ENCODE results near the gene KRTAP5-1. TPM values are rescaled to one million over a fixed set of nuclear protein-coding genes. Genes with fewer than 3 reads are reported as not detected.

The KRTAP5-1 gene
- total and polyA plus RNA-seq, 10 of the 15 experiments (the other 5 are each of a cell fraction or from before 2014, with no cell fraction given) = not detected

DNA sequence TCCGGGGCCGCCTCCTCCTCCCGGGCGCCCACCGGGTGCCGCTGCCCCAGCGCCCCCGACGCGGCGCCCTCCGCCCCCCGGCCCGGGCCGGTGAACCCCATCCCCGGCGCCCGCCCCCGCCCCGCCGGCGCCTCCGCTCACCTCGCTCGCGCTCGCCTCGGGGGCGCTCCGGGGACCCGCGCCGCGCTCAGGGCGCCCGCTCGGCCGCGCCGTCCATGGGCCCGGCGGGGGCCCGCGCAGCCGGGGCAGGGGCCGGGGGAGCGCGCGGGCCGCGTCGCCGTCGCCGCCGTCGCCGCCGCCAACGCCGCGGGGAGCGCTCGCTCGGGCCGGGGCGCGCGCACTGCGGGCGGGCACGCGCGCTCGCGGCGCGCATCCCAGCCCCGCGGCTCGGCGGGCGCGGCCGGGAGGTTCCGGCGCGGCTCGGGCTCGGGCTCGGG lies 13.3 kb downstream of the KRTAP5-1 start:
- ChIA-PET POLR2A (no interaction called here), CTCF (interaction anchor here (0.7 kb wide), 1 partner anchor 50 kb away, joined by 3 read pairs; no protein-coding TSS in a partner anchor), SMC1A (ENCODE audit: uncharacterized antibody, unreplicated experiment) (no interaction called here), RAD21 (ENCODE audit: unreplicated experiment) (interaction anchor here (1.1 kb wide), 1 partner anchor 34 kb away, joined by 3 read pairs; no protein-coding TSS in a partner anchor)
- intact Hi-C loops (cut with micrococcal nuclease; ENCODE audit: unreplicated experiment) = loop anchor here (10.0 kb wide), 2 partner anchors 267 to 457 kb away; partner anchors contain the start of gene TOLLIP
- H2AFZ ChIP-seq (ENCODE audit: control insufficient read depth, low read depth, low read length) = no peak overlapping the region
- no peak for DNase-seq (ENCODE audit: low read depth, low spot score)
- WGBS (ENCODE audit: insufficient coverage, insufficient replicate concordance, low lambda C conversion rate, missing lambda C conversion rate) = no CpG with 5 or more reads among the region's 91 CpGs
- in situ Hi-C loops (cut with MboI) = no loop called here
- no peaks in the 10 kb centered on the region for H4K20me1 ChIP-seq (ENCODE audit: control insufficient read depth, insufficient read depth)
- H3K4me3 ChIP-seq = no peak overlapping the region
- no peak overlapping the region for H3K4me2 ChIP-seq (ENCODE audit: control insufficient read depth, insufficient read depth)
- no TSS peak for BruUV-seq (replicated peaks)
- no peak overlapping the region for H3K27ac ChIP-seq (ENCODE audit: control insufficient read depth, insufficient read depth)
- peaks cover 3 to 10% of the 10 kb centered on the region in 2 experiments; a peak in 3 of 4 replicates for H3K27me3 ChIP-seq (replicated peaks in 1 of 2; ENCODE audit: control insufficient read depth in 2 of 2, insufficient read depth in 2 of 2, low read length in 1 of 2)
- H3K9me3 ChIP-seq (replicated peaks; ENCODE audit: control insufficient read depth, insufficient read depth, low read length) = no peaks in the 10 kb centered on the region; the same call in 2 of the 3 replicates
- H3K4me1 ChIP-seq (ENCODE audit: control insufficient read depth, insufficient read depth, low read length) = no peaks in the 10 kb centered on the region
- no peaks in the 10 kb centered on the region for H3K36me3 ChIP-seq (ENCODE audit: control insufficient read depth in 2 of 2, insufficient read depth in 2 of 2, low read length in 1 of 2)
- H3K79me2 ChIP-seq (ENCODE audit: control insufficient read depth, insufficient read depth, low read length) = no peaks in the 10 kb centered on the region
- TF ChIP-seq RB1 (IDR thresholded peaks at IDR 0.05; ENCODE audit: borderline replicate concordance) (no peak), EZH2 (IDR thresholded peaks at IDR 0.05; ENCODE audit: borderline replicate concordance, control insufficient read depth, low read depth, low read length) (no peak), SIN3A (IDR thresholded peaks at IDR 0.05; ENCODE audit: low read depth, low read length) (no peak), IRF4 (IDR thresholded peaks at IDR 0.05; ENCODE audit: low read depth, low read length) (no peak), KDM1A (IDR thresholded peaks at IDR 0.05; ENCODE audit: borderline replicate concordance) (no peak), GABPA (IDR thresholded peaks at IDR 0.05; ENCODE audit: low read depth) (no peak), NR2C1 (IDR thresholded peaks at IDR 0.05) (no peak), BHLHE40 (IDR thresholded peaks at IDR 0.05; ENCODE audit: borderline replicate concordance in 1 of 2, low read depth in 2 of 2, low read length in 1 of 2) (no peak), CREM (IDR thresholded peaks at IDR 0.05; ENCODE audit: low read depth) (no peak), POLR2AphosphoS5 (IDR thresholded peaks at IDR 0.05; ENCODE audit: low read length) (no peak), IKZF2 (IDR thresholded peaks at IDR 0.05) (no peak), SP1 (IDR thresholded peaks at IDR 0.05; ENCODE audit: low read depth, low read length) (no peak), POLR2A (IDR thresholded peaks at IDR 0.05; ENCODE audit: low read depth, low read length) (no peak), EP300 (IDR thresholded peaks at IDR 0.05; ENCODE audit: borderline replicate concordance in 1 of 2, control insufficient read depth in 1 of 2, low read depth in 2 of 2, low read length in 2 of 2) (no peak), TBL1XR1 (IDR thresholded peaks at IDR 0.05; ENCODE audit: low read depth, low read length) (no peak), SMC3 (IDR thresholded peaks at IDR 0.05; ENCODE audit: borderline replicate concordance, low read length) (no peak), TCF12 (IDR thresholded peaks at IDR 0.05; ENCODE audit: low read depth, low read length) (no peak), ZSCAN29 (IDR thresholded peaks at IDR 0.05) (no peak)
- TF ChIP-seq, protein P1, sequence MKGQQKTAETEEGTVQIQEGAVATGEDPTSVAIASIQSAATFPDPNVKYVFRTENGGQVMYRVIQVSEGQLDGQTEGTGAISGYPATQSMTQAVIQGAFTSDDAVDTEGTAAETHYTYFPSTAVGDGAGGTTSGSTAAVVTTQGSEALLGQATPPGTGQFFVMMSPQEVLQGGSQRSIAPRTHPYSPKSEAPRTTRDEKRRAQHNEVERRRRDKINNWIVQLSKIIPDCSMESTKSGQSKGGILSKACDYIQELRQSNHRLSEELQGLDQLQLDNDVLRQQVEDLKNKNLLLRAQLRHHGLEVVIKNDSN (IDR thresholded peaks at IDR 0.05; ENCODE audit: borderline replicate concordance, extremely low read length, insufficient read depth, low read depth, low read length) = no peak
- no peak for ATAC-seq
- H3K9ac ChIP-seq (ENCODE audit: control insufficient read depth, insufficient read depth, low read length) = no peak overlapping the region
- FAIRE-seq = no peak
